Left hindlimb (tissue), 1 donor: ENCODE results near the gene TRIM34.
"Not testable (repeated sequence)": the region's sequence is repeated elsewhere in the genome, so short reads cannot be mapped to it uniquely, and the experiment has no call there.

Experiments
- DNase-seq: peaks from one replicate; pipeline ENCODE4 v3.0.0-alpha.2; 2018

TRIM34 gene

GRCh38 chr11:5686426-5686825, 61.6 kb downstream of the TRIM34 start:
- no peak for DNase-seq

- no peak for DNase-seq
Measured at GRCh38 chr11:5688482-5688881, 63.7 kb downstream of the TRIM34 start.

GRCh38 chr11:5689551-5689983, 64.8 kb downstream of the TRIM34 start, which contains the start of gene TRIM22:
TSS of gene TRIM22 (plus strand) at chr11:5689790. CDS start at chr11:5696233, 6,443 bp downstream.
- DNase-seq, result peak; percentile 40

- no peak for DNase-seq
Measured at GRCh38 chr11:5690216-5690615, 65.4 kb downstream of the TRIM34 start.

- no peak for DNase-seq
Measured at GRCh38 chr11:5690736-5691135, 65.9 kb downstream of the TRIM34 start.

GRCh38 chr11:5691238-5691963, 66.6 kb downstream of the TRIM34 start:
- not testable (repeated sequence) for DNase-seq

- no peak for DNase-seq
Measured at GRCh38 chr11:5691964-5692361, 67.2 kb downstream of the TRIM34 start.
